K562 (cell line): ENCODE measurements around the gene ABCG1. TPM values are rescaled to one million over a fixed set of nuclear protein-coding genes. Genes with fewer than 3 reads are reported as not detected.

Experiments
- ATAC-seq: fragments of 200-7000 bp; cut with Tn5 transposase; 3 replicates; pipeline ENCODE4 v1.9.1; 2020; ENCODE audit warnings: moderate library complexity
- BruUV-seq: library from RNA; stranded (reverse); fragments of 400-500 nt; replicated peaks from 2 replicates; lab custom pipeline; 2021; lab: Mats Ljungman, UMichigan
- CTCF ChIA-PET: fragments of 300-600 bp; formaldehyde crosslinking; extraction: SDS; loops from one replicate; lab custom pipeline; 2021; ENCODE audit warnings: low intra/inter-chr PET ratio; lab: Yijun Ruan, JAX
- POLR2A ChIA-PET: fragments of 300-600, 350-650 bp; sonication (Branson Sonifier 250); formaldehyde crosslinking; extraction: SDS; loops from one replicate; lab custom pipeline; 2021; ENCODE audit warnings: antibody characterized with exemption, inconsistent platforms; lab: Yijun Ruan, JAX
- DNase-seq, 4 experiments: peaks; one replicate each; pipeline versions ENCODE4 v3.0.0 to v3.0.0-alpha.2; 2011 to 2018; ENCODE audit warnings: low spot score in 3 of 4, mixed read lengths in 3 of 4; ENCODE audit errors: extremely low read depth in 1 of 4
- FAIRE-seq: peaks from 2 replicates; lab custom pipeline; 2011; peaks lifted over from hg19 to GRCh38; lab: Jason Lieb, UNC
- H2AFZ ChIP-seq: 2 replicates; pipeline ENCODE4 v1.6.0; 2011; ENCODE audit warnings: low read depth, low read length, control low read depth, inconsistent platforms
- H3K27ac ChIP-seq: fragments of 200-600 bp; 3 replicates; pipeline ENCODE4 v1.8.0; 2011; ENCODE audit warnings: low read depth, mild to moderate bottlenecking, control low read depth, inconsistent platforms, low read length, moderate library complexity, mixed read lengths; ENCODE audit errors: extremely low read depth
- H3K27me3 ChIP-seq, 2 experiments: fragments of 300-600 bp in 1 of 2; 2 replicates in 1 of 2; 3 replicates in 1 of 2; pipeline versions ENCODE4 v1.6.0 to v1.8.0; 2011; ENCODE audit warnings: inconsistent platforms in 2 of 2, low read length in 2 of 2, mild to moderate bottlenecking in 1 of 2, mixed read lengths in 1 of 2, moderate library complexity in 1 of 2; ENCODE audit not compliant: control insufficient read depth in 2 of 2, insufficient read depth in 2 of 2
- H3K36me3 ChIP-seq: fragments of 300-600 bp; 3 replicates; pipeline ENCODE4 v1.8.0; 2011; ENCODE audit warnings: mild to moderate bottlenecking, low read length, inconsistent platforms; ENCODE audit not compliant: control insufficient read depth, insufficient read depth
- H3K4me1 ChIP-seq, 2 experiments: fragments of 200-600 bp in 1 of 2; replicated peaks in 1 of 2; 2 replicates in 1 of 2; 3 replicates in 1 of 2; pipeline versions ENCODE4 v1.5.1 to v1.8.0; 2011; ENCODE audit warnings: inconsistent platforms in 2 of 2, low read length in 2 of 2, mild to moderate bottlenecking in 1 of 2, mixed read lengths in 1 of 2, moderate library complexity in 1 of 2; ENCODE audit not compliant: control insufficient read depth in 2 of 2, insufficient read depth in 2 of 2
- H3K4me2 ChIP-seq: 2 replicates; pipeline ENCODE4 v1.6.1; 2011; ENCODE audit warnings: low read length, control low read depth, inconsistent platforms, mixed read lengths; ENCODE audit not compliant: insufficient read depth
- H3K4me3 ChIP-seq: fragments of 200-600 bp; sonication (generic), shearing (Covaris generic); 2 replicates; pipeline ENCODE4 v1.5.1; 2016; ENCODE audit warnings: control low read depth, inconsistent platforms
- H3K79me2 ChIP-seq: fragments of 200-600 bp; 3 replicates; pipeline ENCODE4 v1.8.0; 2011; ENCODE audit warnings: low read length, inconsistent platforms; ENCODE audit not compliant: control insufficient read depth, insufficient read depth
- H3K9ac ChIP-seq, 2 experiments: 2 replicates each; pipeline versions ENCODE4 v1.6.0 to v1.6.1; 2011; ENCODE audit warnings: low read depth in 2 of 2, low read length in 2 of 2, control low read depth in 1 of 2, inconsistent platforms in 1 of 2, mild to moderate bottlenecking in 1 of 2, mixed read lengths in 1 of 2; ENCODE audit not compliant: insufficient read depth in 1 of 2
- H3K9me1 ChIP-seq: one replicate; pipeline ENCODE4 v1.6.0; 2011; ENCODE audit warnings: inconsistent platforms, mild to moderate bottlenecking, low read length, moderate library complexity; ENCODE audit not compliant: control insufficient read depth, insufficient read depth
- H3K9me3 ChIP-seq: replicated peaks from 2 replicates; pipeline ENCODE4 v1.5.1; 2011; ENCODE audit warnings: low read depth, low read length, inconsistent platforms; ENCODE audit not compliant: control insufficient read depth, insufficient read depth
- H4K20me1 ChIP-seq: replicated peaks from 2 replicates; pipeline ENCODE4 v1.6.1; 2011; ENCODE audit warnings: low read length, inconsistent platforms, mixed read lengths; ENCODE audit not compliant: control insufficient read depth, insufficient read depth
- ATF3 ChIP-seq, 2 experiments: fragments of 450-650 bp in 1 of 2; sonication (generic) in 1 of 2; formaldehyde crosslinking in 1 of 2; IDR thresholded peaks in 1 of 2; conservative IDR thresholded peaks in 1 of 2; 2 replicates each; pipeline versions ENCODE4 v1.6.1 to v1.8.1; 2016 to 2023; ENCODE audit warnings: mild to moderate bottlenecking in 2 of 2, moderate library complexity in 2 of 2, inconsistent platforms in 1 of 2, missing genetic modification reagents in 1 of 2
- BDP1 ChIP-seq: IDR thresholded peaks from 3 replicates; pipeline ENCODE4 v1.6.1; 2011; ENCODE audit not compliant: insufficient read length, insufficient read depth
- ETS1 ChIP-seq: conservative IDR thresholded peaks from 2 replicates; pipeline ENCODE4 v1.6.1; 2011; ENCODE audit warnings: low read depth, mild to moderate bottlenecking, low read length; ENCODE audit not compliant: control insufficient read depth
- FOXJ2 ChIP-seq: fragments of 200-800 bp; sonication (Bioruptor generic); IDR thresholded peaks from 2 replicates; pipeline ENCODE4 v1.6.1; 2016; ENCODE audit warnings: missing genetic modification characterization, missing compliant biosample characterization
- GTF2E2 ChIP-seq: fragments of 200-800 bp; sonication (Bioruptor generic); IDR thresholded peaks from 2 replicates; pipeline ENCODE4 v1.6.1; 2016; ENCODE audit warnings: missing genetic modification characterization, missing compliant biosample characterization
- HCFC1 ChIP-seq: IDR thresholded peaks from 2 replicates; pipeline ENCODE4 v1.6.1; 2012; ENCODE audit warnings: low read depth, low read length, improper control_type of control experiment
- HDAC1 ChIP-seq, 2 experiments: fragments of 450-650 bp; IDR thresholded peaks; 2 replicates each; pipeline ENCODE4 v1.6.1; 2016 to 2017; ENCODE audit warnings: inconsistent platforms in 1 of 2, mild to moderate bottlenecking in 1 of 2, moderate library complexity in 1 of 2
- HEY1 ChIP-seq: fragments of 250-450 bp; sonication (Bioruptor Pico); IDR thresholded peaks from 2 replicates; pipeline ENCODE4 v1.5.0; 2020; ENCODE audit warnings: mild to moderate bottlenecking, moderate library complexity, borderline replicate concordance
- MEF2D ChIP-seq: conservative IDR thresholded peaks from 2 replicates; pipeline ENCODE4 v1.6.1; 2016; ENCODE audit warnings: low read depth, missing genetic modification characterization, missing compliant biosample characterization
- NELFE ChIP-seq: IDR thresholded peaks from 2 replicates; pipeline ENCODE4 v1.6.1; 2011; ENCODE audit warnings: mild to moderate bottlenecking; ENCODE audit not compliant: insufficient read depth, insufficient read length
- NR2C2 ChIP-seq, 2 experiments: fragments of 200-800 bp in 1 of 2; sonication (Bioruptor generic) in 1 of 2; sonication (generic) in 1 of 2; formaldehyde crosslinking in 1 of 2; IDR thresholded peaks; 2 replicates each; pipeline versions ENCODE4 v1.6.1 to v1.8.0; 2016 to 2022; ENCODE audit warnings: mild to moderate bottlenecking in 1 of 2, missing compliant biosample characterization in 1 of 2, missing genetic modification characterization in 1 of 2, missing genetic modification reagents in 1 of 2
- RUNX1 ChIP-seq: sonication (generic); IDR thresholded peaks from 2 replicates; pipeline ENCODE4 v1.6.1; 2016; ENCODE audit warnings: antibody characterized with exemption, low read depth
- ZNF133 ChIP-seq: fragments of 250-450 bp; sonication (Bioruptor Pico); IDR thresholded peaks from 2 replicates; pipeline ENCODE4 v1.4.0; 2020; ENCODE audit warnings: mild to moderate bottlenecking
- ZNF197 ChIP-seq: fragments of 200-800 bp; sonication (Bioruptor generic); IDR thresholded peaks from 2 replicates; pipeline ENCODE4 v1.6.1; 2016; ENCODE audit warnings: low read depth, missing genetic modification characterization, missing compliant biosample characterization
- ZNF232 ChIP-seq: sonication (generic); formaldehyde crosslinking; IDR thresholded peaks from 2 replicates; pipeline ENCODE4 v1.8.0; 2022; ENCODE audit warnings: mild to moderate bottlenecking, missing genetic modification reagents
- ZNF431 ChIP-seq: sonication (generic); formaldehyde crosslinking; IDR thresholded peaks from 2 replicates; pipeline ENCODE4 v1.8.0; 2022; ENCODE audit warnings: mild to moderate bottlenecking, missing genetic modification reagents
- ZNF511 ChIP-seq: sonication (generic); formaldehyde crosslinking; IDR thresholded peaks from 2 replicates; pipeline ENCODE4 v1.8.0; 2022; ENCODE audit warnings: mild to moderate bottlenecking, missing genetic modification reagents
- WGBS: fragments of 100-300 bp; shearing (Covaris generic); methylation state at CpG from one replicate; pipeline ENCODE4 v1.1.6; 2016; ENCODE audit warnings: low coverage, mixed read lengths; ENCODE audit not compliant: insufficient coverage; ENCODE audit errors: missing lambda C conversion rate; 5-methylcytosine and 5-hydroxymethylcytosine counted together
- in situ Hi-C: fragments of 300-500 bp; cut with MboI; formaldehyde crosslinking; loops from 4 replicates; pipeline ENCODE4 v1.15.0; 2018; ENCODE audit warnings: inconsistent platforms, mixed read lengths
- intact Hi-C: fragments of 100-400 bp; cut with micrococcal nuclease; formaldehyde crosslinking; loops from 2 replicates; pipeline ENCODE4 v1.14.2; 2022
- polyA plus RNA-seq, 8 experiments: library from polyadenylated mRNA; depleted of rRNA in 4 of 8; stranded (reverse) in 5 of 8; unstranded in 3 of 8; fragments of >200 nt; fragmentation: Nextera tagmentation in 2 of 8; fragmentation: Illumina TruSeq in 1 of 8; extraction: Ambion mirVana in 2 of 8; extraction: Trizol in 1 of 8; gene quantifications; 2 replicates each; pipeline versions ENCODE4 v1.2.1 to v1.2.3, GENCODE V29; 2011 to 2014; ENCODE audit warnings: inconsistent platforms in 1 of 8, missing spikeins in 1 of 8
- total RNA-seq, 7 experiments: library from RNA; depleted of rRNA in 6 of 7; stranded (reverse); fragments of >200 nt in 6 of 7; fragmentation: Illumina TruSeq in 2 of 7; extraction: Trizol in 2 of 7; gene quantifications; 2 replicates each; pipeline versions ENCODE4 v1.2.1 to v1.2.3, GENCODE V29; 2011 to 2021; ENCODE audit warnings: low replicate concordance in 1 of 7

ABCG1 gene
- total and polyA plus RNA-seq, 9 of the 15 experiments (the other 6 are each of a cell fraction or from before 2014, with no cell fraction given) = 0.04 to 0.09 TPM; not detected in 7

GRCh38 chr21:42199868-42200463 is 19.0 kb upstream of the ABCG1 start:
- Histone ChIP-seq H3K4me3 (no peak overlapping the region), H3K9me3 (no peaks in the 10 kb centered on the region), H3K9ac (no peak overlapping the region; a peak in 1 of 4 replicates), H4K20me1 (no peaks in the 10 kb centered on the region), H2AFZ (no peak overlapping the region), H3K9me1 (no peaks in the 10 kb centered on the region), H3K36me3 (no peaks in the 10 kb centered on the region), H3K79me2 (no peaks in the 10 kb centered on the region), H3K27ac (no peak overlapping the region), H3K27me3 (peaks cover 0 to 31% of the 10 kb centered on the region in 2 experiments; a peak in 3 of 5 replicates), H3K4me2 (no peak overlapping the region), H3K4me1 (peaks cover 0 to 3% of the 10 kb centered on the region in 2 experiments; a peak in 1 of 5 replicates)
- intact Hi-C loops = no loop called here
- DNase-seq (no peak), ATAC-seq (peak; percentile 30; the same call in 2 of the 3 replicates), FAIRE-seq (no peak)
- ChIA-PET POLR2A (no interaction called here), CTCF (no interaction called here)
- no TSS peak for BruUV-seq
- WGBS = 13% methylated on average over 8 of the region's 8 CpGs
- in situ Hi-C loops = no loop called here
- TF ChIP-seq ZNF197 = peak; percentile 29; the same call in 1 of the 2 replicates
- no peak for TF ChIP-seq FOXJ2 (tag)
- TF ChIP-seq RUNX1 = no peak
- TF ChIP-seq HDAC1 (IDR thresholded peaks at IDR 0.05) = no peak
- no peak for TF ChIP-seq NR2C2 (CRISPR knock-in tag; IDR thresholded peaks at IDR 0.05)
- peak; percentile 7; the same call in 1 of the 2 replicates for TF ChIP-seq NR2C2 (tag; IDR thresholded peaks at IDR 0.05)
- no peak for TF ChIP-seq HCFC1
- peak; percentile 62; the same call in 1 of the 2 replicates for TF ChIP-seq GTF2E2
- TF ChIP-seq ZNF431 (CRISPR knock-in tag) = no peak
- TF ChIP-seq BDP1 = no peak
- TF ChIP-seq ATF3 (IDR thresholded peaks at IDR 0.05) = 0 out of 2 replicates have a peak, but pooled peaks have one; percentile 6
- no peak for TF ChIP-seq ATF3 (CRISPR knock-in tag; conservative IDR thresholded peaks at IDR 0.05)
- TF ChIP-seq ZNF133 (CRISPR knock-in tag) = no peak
- TF ChIP-seq ETS1 = no peak
- no peak for TF ChIP-seq MEF2D (tag)
- no peak for TF ChIP-seq ZNF232 (CRISPR knock-in tag)
- no peak for TF ChIP-seq HEY1 (CRISPR knock-in tag)
- TF ChIP-seq ZNF511 (CRISPR knock-in tag) = no peak
- no peak for TF ChIP-seq NELFE
